Suprapubic skin (tissue), 4 donors: ENCODE measurements around the gene SCAMP2. TPM values are rescaled to one million over a fixed set of nuclear protein-coding genes. Genes with fewer than 3 reads are reported as not detected.

Experiments used
- DNase-seq, 2 donors: peaks; one replicate each; pipeline ENCODE4 v3.0.0-alpha.2; 2019; ENCODE audit warnings: low spot score in 2 of 2
- H3K27ac ChIP-seq: fragments of 200-600 bp; sonication (generic); one replicate; pipeline ENCODE4 v1.5.1; 2019
- H3K27me3 ChIP-seq: fragments of 200-600 bp; sonication (generic); one replicate; pipeline ENCODE4 v1.5.1; 2019
- H3K36me3 ChIP-seq: fragments of 200-600 bp; sonication (generic); one replicate; pipeline ENCODE4 v1.5.1; 2019
- H3K4me1 ChIP-seq: fragments of 200-600 bp; sonication (generic); one replicate; pipeline ENCODE4 v1.5.1; 2019
- H3K4me3 ChIP-seq: fragments of 200-600 bp; sonication (generic); one replicate; pipeline ENCODE4 v1.5.1; 2019; ENCODE audit warnings: mild to moderate bottlenecking
- H3K9me3 ChIP-seq: fragments of 200-600 bp; sonication (generic); one replicate; pipeline ENCODE4 v1.5.1; 2019
- EP300 ChIP-seq: sonication (generic); formaldehyde crosslinking; IDR thresholded peaks from one replicate; pipeline ENCODE4 v1.6.1; 2017; ENCODE audit warnings: antibody characterized with exemption
- POLR2A ChIP-seq, 2 donors: fragments of 450-650 bp; IDR thresholded peaks; one replicate each; pipeline ENCODE4 v1.6.1; 2017; ENCODE audit warnings: antibody characterized with exemption in 2 of 2, mild to moderate bottlenecking in 2 of 2, moderate library complexity in 2 of 2
- POLR2AphosphoS5 ChIP-seq, 3 donors: sonication (generic); formaldehyde crosslinking; IDR thresholded peaks; one replicate each; pipeline ENCODE4 v1.6.1; 2017; ENCODE audit warnings: antibody characterized with exemption in 3 of 3
- WGBS: methylation state at CpG from one replicate; pipeline ENCODE4 v1.1.5; 2018; 5-methylcytosine and 5-hydroxymethylcytosine counted together
- total RNA-seq, 4 donors: library from RNA; depleted of rRNA; stranded (reverse); fragments of >200 nt; gene quantifications; one replicate each; pipeline ENCODE4 v1.1.0, GENCODE V29; 2016
- TF ChIP-seq, protein P1 (sequence below), 2 donors: fragments of 200-600 bp in 1 of 2; fragments of 450-650 bp in 1 of 2; sonication (generic) in 1 of 2; IDR thresholded peaks; one replicate each; pipeline ENCODE4 v1.5.1; 2016 to 2019; ENCODE audit warnings: antibody characterized with exemption in 2 of 2, mild to moderate bottlenecking in 1 of 2, moderate library complexity in 1 of 2

SCAMP2 gene
- total RNA-seq, 4 donors from 2014 or later, result 82.7 to 120 (median 102) TPM

DNA sequence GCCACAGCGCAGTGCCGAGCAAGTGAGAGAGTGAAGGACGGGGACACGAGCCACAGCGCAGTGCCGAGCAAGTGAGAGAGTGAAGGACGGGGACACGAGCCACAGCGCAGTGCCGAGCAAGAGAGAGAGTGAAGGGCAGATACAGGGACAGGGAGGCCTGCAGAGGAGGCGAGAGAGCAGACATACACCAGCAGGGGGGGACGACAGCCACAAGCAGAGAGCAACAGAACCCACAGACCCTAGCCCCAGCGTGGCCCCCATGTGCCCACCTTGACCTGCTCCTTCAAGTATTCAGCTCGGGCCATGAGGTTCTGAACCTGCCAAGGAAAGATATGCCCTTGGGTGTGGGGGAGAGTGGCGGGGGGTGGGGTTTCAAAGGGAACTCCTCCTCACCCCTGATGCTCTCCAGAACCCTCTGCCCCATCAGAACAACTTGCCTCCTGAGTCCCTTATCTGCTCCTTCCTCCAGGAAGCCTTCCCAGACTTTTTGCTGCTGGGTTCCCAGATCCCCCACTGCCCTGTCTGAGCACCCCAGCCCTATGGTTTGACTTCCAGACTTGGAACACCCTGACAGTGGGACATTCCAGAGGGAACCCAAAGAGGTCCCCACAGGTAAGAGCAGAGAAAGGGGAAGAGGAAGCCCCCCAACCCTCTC is 35.6 kb downstream of the SCAMP2 start:
- H3K36me3 ChIP-seq, result peaks cover 40% of the 10 kb centered on the region

DNA sequence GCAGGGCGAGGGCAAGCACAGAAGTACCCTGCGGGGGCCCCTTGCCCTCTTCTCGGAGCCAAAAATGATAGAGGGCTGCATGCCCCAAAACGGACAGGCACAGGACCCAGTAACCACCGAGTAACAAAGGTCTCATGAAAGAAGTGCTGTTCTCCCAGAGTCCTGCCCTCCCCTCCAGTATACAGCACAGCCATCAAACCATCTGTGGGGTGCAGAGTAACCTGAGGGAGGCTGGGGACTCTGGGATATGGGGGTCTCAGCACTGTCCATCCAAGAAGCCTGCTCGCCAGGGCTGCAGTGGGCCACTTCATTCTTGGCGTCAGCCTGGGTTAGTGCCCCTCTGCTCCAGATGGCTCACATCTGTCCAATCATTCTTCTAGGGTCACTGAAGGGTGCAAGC is 36.3 kb downstream of the SCAMP2 start:
- Histone ChIP-seq H3K27ac (no peak overlapping the region), H3K4me1 (peaks cover 10% of the 10 kb centered on the region), H3K9me3 (no peaks in the 10 kb centered on the region), H3K36me3 (peaks cover 40% of the 10 kb centered on the region), H3K4me3 (no peak overlapping the region), H3K27me3 (no peaks in the 10 kb centered on the region)
- TF ChIP-seq EP300 (no peak), POLR2AphosphoS5 (IDR thresholded peaks at IDR 0.05) (no peak), POLR2A (IDR thresholded peaks at IDR 0.05) (no peak)
- TF ChIP-seq, protein P1, sequence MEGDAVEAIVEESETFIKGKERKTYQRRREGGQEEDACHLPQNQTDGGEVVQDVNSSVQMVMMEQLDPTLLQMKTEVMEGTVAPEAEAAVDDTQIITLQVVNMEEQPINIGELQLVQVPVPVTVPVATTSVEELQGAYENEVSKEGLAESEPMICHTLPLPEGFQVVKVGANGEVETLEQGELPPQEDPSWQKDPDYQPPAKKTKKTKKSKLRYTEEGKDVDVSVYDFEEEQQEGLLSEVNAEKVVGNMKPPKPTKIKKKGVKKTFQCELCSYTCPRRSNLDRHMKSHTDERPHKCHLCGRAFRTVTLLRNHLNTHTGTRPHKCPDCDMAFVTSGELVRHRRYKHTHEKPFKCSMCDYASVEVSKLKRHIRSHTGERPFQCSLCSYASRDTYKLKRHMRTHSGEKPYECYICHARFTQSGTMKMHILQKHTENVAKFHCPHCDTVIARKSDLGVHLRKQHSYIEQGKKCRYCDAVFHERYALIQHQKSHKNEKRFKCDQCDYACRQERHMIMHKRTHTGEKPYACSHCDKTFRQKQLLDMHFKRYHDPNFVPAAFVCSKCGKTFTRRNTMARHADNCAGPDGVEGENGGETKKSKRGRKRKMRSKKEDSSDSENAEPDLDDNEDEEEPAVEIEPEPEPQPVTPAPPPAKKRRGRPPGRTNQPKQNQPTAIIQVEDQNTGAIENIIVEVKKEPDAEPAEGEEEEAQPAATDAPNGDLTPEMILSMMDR (IDR thresholded peaks at IDR 0.05), result no peak
- no peak for DNase-seq
- whole genome bisulfite sequencing, result 90% methylated on average over 7 of the region's 7 CpGs

More for the DNA sequence above, 35.6 kb downstream of the SCAMP2 start:
- Histone ChIP-seq H3K27ac (no peak overlapping the region), H3K4me3 (no peak overlapping the region), H3K9me3 (no peaks in the 10 kb centered on the region), H3K27me3 (no peaks in the 10 kb centered on the region), H3K4me1 (peaks cover 18% of the 10 kb centered on the region)
- WGBS, result 88% methylated on average over 15 of the region's 15 CpGs
- DNase-seq, result no peak
- no peak for TF ChIP-seq POLR2A (IDR thresholded peaks at IDR 0.05)
- TF ChIP-seq POLR2AphosphoS5 (IDR thresholded peaks at IDR 0.05), result no peak
- no peak for TF ChIP-seq EP300
- TF ChIP-seq, protein P1 (IDR thresholded peaks at IDR 0.05), result no peak

DNA sequence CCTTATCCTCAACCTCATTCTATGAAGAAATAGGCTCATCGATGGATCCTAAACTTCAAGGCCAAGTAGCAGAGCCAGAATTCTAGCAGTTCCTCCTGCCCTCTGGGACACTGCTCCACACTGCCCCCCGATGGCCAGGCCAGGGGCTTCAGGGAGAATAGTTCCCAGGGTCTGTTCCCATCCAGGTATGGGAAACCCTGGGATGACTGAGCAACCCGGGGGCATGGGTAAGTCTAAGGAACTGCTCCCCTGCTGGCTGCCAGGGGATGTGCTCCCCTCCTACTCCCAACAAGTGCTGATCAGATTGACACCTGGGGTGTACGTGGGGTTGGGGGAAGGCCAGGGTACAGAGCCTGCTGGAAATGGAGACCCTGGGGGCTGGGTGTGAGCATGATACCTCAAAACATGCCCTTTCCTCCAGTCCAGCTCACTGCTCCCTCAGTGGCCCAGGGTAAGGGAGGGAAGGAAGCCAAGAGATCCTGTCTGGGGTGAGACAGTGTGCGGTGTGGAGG is 37.8 kb downstream of the SCAMP2 start:
- H3K9me3 ChIP-seq, result no peaks in the 10 kb centered on the region
- no peak overlapping the region for H3K4me3 ChIP-seq
- no peak overlapping the region for H3K27ac ChIP-seq
- H3K36me3 ChIP-seq, result peaks cover 40% of the 10 kb centered on the region
- TF ChIP-seq EP300, result no peak
- TF ChIP-seq, protein P1 (IDR thresholded peaks at IDR 0.05), result peak; percentile 57 to 69
- no peak for DNase-seq
- H3K27me3 ChIP-seq, result no peaks in the 10 kb centered on the region
- 32% methylated on average over 5 of the region's 5 CpGs for WGBS
- H3K4me1 ChIP-seq, result no peaks in the 10 kb centered on the region

DNA sequence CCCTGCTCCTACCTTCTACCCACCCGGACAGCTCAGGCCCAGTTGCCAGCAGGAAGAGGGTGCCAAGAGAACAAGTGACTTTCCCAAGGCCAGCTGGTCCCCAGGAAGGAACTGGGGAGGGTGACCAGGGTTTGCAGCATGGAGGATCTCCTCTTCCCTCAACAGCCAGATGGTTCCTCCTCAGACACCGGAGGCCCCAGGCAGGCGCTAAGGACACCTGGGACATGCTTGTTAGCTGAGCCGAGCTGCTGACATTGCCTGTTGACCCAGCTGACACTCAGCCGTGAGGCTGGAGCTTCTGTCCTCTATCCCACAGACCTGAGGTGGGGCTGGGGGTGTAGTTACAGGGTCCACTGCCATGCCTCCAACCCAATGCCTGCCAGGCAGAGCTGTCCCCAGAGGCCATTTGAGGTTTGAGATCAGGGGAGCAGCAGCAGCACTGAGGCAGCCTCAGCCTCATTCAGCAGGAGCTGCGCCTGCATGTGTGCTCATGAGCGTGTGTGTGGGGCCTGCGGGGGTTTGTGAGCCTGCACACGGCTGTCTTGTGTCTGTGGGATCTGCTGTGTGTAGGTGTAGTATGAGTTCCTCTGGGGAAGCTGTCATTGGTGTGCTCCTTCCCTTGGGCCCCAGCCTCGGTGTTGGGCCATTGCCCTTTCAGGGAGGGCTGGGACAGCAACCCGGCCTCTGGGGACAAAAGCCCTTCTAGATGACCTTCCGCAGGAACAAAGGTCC is 39.6 kb downstream of the SCAMP2 start:
- Histone ChIP-seq H3K4me3 (no peak overlapping the region), H3K36me3 (peaks cover 27% of the 10 kb centered on the region), H3K27ac (no peak overlapping the region), H3K9me3 (no peaks in the 10 kb centered on the region), H3K27me3 (peaks cover 4% of the 10 kb centered on the region), H3K4me1 (no peaks in the 10 kb centered on the region)
- TF ChIP-seq POLR2A (IDR thresholded peaks at IDR 0.05), result no peak
- TF ChIP-seq, protein P1 (IDR thresholded peaks at IDR 0.05), result no peak
- no peak for TF ChIP-seq EP300
- TF ChIP-seq POLR2AphosphoS5 (IDR thresholded peaks at IDR 0.05), result no peak
- DNase-seq, result no peak
- 75% methylated on average over 2 of the region's 12 CpGs for WGBS

DNA sequence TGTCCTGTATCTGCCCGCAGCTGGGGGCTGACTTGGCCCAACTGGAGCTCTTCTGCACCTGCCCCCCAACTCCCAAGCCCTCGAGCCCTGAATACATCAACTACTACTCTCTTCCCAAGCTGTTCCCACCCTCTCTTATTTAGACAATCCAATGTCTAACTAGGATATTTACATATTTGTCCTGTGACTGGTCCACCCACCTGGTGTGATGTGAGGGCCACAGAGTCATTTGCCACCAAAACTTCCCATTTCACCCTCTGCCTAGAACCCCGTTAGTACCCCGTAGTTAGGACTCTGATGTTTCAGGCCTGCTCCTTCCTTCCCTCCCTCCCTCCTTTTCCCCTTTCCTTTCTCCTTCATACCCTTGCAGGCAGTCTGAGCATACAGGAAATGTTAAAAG is 40.3 kb downstream of the SCAMP2 start:
- no peak for DNase-seq
- Histone ChIP-seq H3K4me3 (no peak overlapping the region), H3K36me3 (peaks cover 20% of the 10 kb centered on the region), H3K27me3 (peaks cover 11% of the 10 kb centered on the region), H3K27ac (no peak overlapping the region), H3K9me3 (no peaks in the 10 kb centered on the region), H3K4me1 (no peaks in the 10 kb centered on the region)
- TF ChIP-seq POLR2A (IDR thresholded peaks at IDR 0.05), result no peak
- TF ChIP-seq POLR2AphosphoS5 (IDR thresholded peaks at IDR 0.05), result no peak
- TF ChIP-seq, protein P1 (IDR thresholded peaks at IDR 0.05), result no peak
- no peak for TF ChIP-seq EP300
- WGBS, result 75% methylated on average over 4 of the region's 4 CpGs
